ENCODE measurements around the gene FBF1.
"Not testable (repeated sequence)": the region's sequence is repeated elsewhere in the genome, so short reads cannot be mapped to it uniquely, and the experiment has no call there.

Gene FBF1

DNA sequence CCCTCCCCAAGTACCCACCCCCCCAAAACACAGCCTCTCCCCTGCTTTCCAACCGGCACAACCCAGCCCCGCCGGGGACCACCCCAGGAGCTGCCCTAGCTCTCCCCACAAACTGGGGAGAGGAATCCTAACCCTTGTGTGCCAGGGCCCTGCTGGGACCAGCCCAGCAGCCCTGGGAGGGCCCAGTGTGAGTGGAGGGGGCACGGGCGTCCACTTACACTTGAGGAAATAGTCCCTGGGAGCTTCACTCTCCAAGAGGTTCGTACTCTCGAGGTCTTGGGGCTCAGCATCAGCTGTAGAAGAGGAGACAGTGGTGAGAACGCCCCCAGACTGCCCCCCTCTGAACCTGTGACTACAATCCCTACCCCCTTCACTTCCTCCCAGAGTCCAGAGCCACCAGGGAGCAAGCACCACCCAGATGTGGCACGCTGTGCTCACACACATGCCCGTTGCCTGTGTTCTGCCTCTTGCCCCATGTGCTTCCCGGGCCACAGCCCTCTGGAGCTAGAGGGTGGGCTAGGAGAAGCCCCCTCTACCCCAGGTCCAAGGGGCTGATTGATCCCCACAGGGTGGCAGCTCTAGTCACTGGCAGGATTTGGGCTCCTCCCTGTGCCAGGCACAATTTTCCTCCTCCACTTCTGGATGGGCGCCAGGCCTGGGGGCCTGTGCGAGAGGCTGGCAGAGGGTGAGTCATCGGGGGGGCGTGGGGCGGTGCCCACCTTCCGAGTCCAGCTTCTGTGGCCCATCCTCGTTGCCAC is 65.5 kb downstream of the FBF1 start:
- Histone ChIP-seq H3K4me3 (ENCODE audit: low read depth, low read length) (no peak overlapping the region), H3K36me3 (peaks cover 34% of the 10 kb centered on the region), H3K27ac (peak overlapping the region; percentile 90), H3K27me3 (ENCODE audit: insufficient read depth, low read depth, severe bottlenecking) (no peaks in the 10 kb centered on the region), H3K9me3 (ENCODE audit: severe bottlenecking) (no peaks in the 10 kb centered on the region)
- TF ChIP-seq, protein P1, sequence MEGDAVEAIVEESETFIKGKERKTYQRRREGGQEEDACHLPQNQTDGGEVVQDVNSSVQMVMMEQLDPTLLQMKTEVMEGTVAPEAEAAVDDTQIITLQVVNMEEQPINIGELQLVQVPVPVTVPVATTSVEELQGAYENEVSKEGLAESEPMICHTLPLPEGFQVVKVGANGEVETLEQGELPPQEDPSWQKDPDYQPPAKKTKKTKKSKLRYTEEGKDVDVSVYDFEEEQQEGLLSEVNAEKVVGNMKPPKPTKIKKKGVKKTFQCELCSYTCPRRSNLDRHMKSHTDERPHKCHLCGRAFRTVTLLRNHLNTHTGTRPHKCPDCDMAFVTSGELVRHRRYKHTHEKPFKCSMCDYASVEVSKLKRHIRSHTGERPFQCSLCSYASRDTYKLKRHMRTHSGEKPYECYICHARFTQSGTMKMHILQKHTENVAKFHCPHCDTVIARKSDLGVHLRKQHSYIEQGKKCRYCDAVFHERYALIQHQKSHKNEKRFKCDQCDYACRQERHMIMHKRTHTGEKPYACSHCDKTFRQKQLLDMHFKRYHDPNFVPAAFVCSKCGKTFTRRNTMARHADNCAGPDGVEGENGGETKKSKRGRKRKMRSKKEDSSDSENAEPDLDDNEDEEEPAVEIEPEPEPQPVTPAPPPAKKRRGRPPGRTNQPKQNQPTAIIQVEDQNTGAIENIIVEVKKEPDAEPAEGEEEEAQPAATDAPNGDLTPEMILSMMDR (IDR thresholded peaks at IDR 0.05; ENCODE audit: low read depth, low read length), result no peak
- no peak for DNase-seq

DNA sequence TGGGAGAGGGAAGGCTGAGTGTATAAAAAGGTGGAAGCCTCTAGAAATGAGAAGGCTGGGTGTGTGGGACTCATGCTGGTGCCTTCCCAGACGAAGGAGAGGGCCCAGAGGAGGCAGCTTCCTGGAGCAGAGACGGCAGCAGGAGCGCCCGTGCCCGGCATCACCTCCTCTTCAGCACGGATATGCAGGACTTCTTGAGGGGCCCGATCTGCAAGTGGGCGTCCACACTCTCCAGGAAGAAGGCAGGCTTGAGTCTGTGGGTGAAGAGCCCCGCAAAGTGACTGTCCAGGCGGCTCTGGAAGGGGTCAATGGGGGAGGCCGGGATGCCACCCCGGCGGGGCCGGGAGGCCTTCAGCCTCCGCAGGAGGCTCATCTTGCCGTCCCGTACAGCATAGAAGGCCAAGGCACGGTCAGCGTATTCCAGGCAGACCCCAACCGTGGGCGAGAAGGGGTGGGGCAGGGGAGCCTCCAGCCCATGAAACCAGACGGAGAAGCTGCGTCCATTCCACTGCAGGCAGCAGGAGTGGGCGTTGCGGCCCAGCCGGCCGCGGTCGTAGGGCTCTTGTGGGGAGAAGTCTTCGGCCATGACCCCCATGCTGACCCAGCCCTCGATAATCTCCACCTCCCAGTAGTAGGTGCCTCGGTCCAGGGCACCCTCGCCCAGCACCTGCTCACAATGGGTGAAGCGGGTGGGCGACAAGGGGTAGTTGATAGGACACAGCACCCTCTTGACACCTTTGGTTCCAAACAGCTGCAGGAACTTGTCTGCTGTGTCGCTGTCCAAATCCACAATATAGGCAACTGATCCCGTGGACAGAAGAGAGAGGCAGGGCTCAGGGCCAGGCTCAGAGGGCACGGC is 66.3 kb downstream of the FBF1 start:
- DNase-seq, result no peak
- Histone ChIP-seq H3K36me3 (peaks cover 34% of the 10 kb centered on the region), H3K4me3 (ENCODE audit: low read depth, low read length) (no peak overlapping the region), H3K9me3 (ENCODE audit: severe bottlenecking) (no peaks in the 10 kb centered on the region), H3K27ac (no peak overlapping the region), H3K27me3 (ENCODE audit: insufficient read depth, low read depth, severe bottlenecking) (no peaks in the 10 kb centered on the region)
- TF ChIP-seq, protein P1 (IDR thresholded peaks at IDR 0.05; ENCODE audit: low read depth, low read length), result no peak

GRCh38 chr17:75873587-75874322 is 67.1 kb downstream of the FBF1 start:
- TF ChIP-seq, protein P1 (IDR thresholded peaks at IDR 0.05; ENCODE audit: low read depth, low read length), result no peak
- Histone ChIP-seq H3K9me3 (ENCODE audit: severe bottlenecking) (no peaks in the 10 kb centered on the region), H3K27ac (peak overlapping the region; percentile 53; the same call in 1 of the 2 replicates), H3K27me3 (ENCODE audit: insufficient read depth, low read depth, severe bottlenecking) (no peaks in the 10 kb centered on the region), H3K36me3 (peaks cover 34% of the 10 kb centered on the region), H3K4me3 (ENCODE audit: low read depth, low read length) (no peak overlapping the region)
- no peak for DNase-seq

GRCh38 chr17:75872434-75873351 is 68.1 kb downstream of the FBF1 start:
- Histone ChIP-seq H3K27ac (peak overlapping the region; percentile 53), H3K9me3 (ENCODE audit: severe bottlenecking) (no peaks in the 10 kb centered on the region), H3K27me3 (ENCODE audit: insufficient read depth, low read depth, severe bottlenecking) (no peaks in the 10 kb centered on the region), H3K36me3 (peaks cover 34% of the 10 kb centered on the region), H3K4me3 (ENCODE audit: low read depth, low read length) (no peak overlapping the region)
- TF ChIP-seq, protein P1 (IDR thresholded peaks at IDR 0.05; ENCODE audit: low read depth, low read length), result no peak
- peak; percentile 72 for DNase-seq

- H3K9me3 ChIP-seq (ENCODE audit: severe bottlenecking); H3K27me3 ChIP-seq (ENCODE audit: insufficient read depth, low read depth, severe bottlenecking); H3K27ac ChIP-seq; H3K4me3 ChIP-seq (ENCODE audit: low read depth, low read length); DNase-seq: not testable (repeated sequence)
- H3K36me3 ChIP-seq, result peaks cover 19% of the 10 kb centered on the region
Measured at GRCh38 chr17:75870228-75870627, 70.6 kb downstream of the FBF1 start.

Data from WERI-Rb-1 (cell line).